NCI-H128 (cell line): ENCODE measurements around the gene PAXIP1.
A peak's percentile ranks its signal among the peaks of the same experiment; 100 is the strongest.
"Not testable (repeated sequence)": the region's sequence is repeated elsewhere in the genome, so short reads cannot be mapped to it uniquely, and the experiment has no call there.

Source experiments
- DNase-seq: peaks from one replicate; lab custom pipeline; 2025; ENCODE audit not compliant: unreplicated experiment; lab: John Stamatoyannopoulos, UW

The PAXIP1 gene

DNA sequence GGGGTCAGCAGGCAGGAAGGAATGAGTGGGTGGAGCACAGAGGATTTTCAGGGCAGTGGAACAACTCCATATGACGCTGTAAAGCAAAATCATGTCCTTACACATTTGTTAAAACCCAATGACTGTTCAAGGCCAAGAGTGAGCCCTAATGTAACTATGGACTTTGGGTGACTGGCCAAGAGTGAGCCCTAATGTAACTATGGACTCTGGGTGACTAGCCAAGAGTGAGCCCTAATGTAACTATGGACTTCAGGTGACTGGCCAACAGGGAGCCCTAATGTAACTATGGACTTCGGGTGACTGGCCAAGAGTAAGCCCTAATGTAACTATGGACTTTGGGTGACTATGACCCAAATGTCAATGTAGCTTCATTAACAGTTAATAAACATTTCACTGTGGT lies 52.0 kb downstream of the PAXIP1 start:
- DNase-seq, result no peak

DNA sequence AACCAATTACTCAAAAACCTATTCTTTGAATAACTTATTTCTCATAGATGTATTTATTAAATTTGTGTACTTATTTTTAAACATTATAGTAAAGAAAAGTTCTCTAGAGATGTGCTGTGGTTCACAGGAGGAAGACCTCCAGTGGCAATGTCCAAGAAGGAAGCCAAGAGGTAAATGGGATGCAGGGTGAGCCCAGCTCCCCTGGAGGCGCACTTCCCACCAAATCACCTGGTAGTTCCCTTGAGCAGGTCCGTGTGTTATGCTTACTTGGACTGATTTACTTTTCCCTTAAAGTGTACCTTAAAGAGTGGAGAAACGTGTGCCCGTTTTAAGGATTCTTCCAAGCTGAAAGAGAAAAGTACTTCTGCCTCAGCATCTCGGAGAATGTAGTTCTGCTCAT lies 55.3 kb downstream of the PAXIP1 start:
- DNase-seq, result no peak

DNA sequence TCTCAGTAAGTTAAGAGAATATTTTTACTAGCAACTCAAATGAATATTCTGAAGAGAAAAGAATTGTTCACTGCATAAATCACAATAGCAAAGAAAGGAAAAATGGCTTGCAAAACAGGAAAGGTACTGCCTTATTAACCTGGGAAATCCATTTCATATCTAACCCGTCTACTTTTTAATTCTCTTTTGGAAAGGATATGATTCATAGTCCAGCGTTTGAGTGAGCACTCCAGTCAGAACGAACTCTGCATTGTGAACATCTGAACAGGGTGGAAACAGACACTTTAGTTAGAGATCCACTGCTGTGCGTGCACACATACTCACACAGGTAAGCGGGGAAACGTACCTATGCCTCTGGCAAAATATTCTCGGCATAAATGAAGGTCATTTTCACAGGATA lies 56.8 kb downstream of the PAXIP1 start:
- no peak for DNase-seq

DNA sequence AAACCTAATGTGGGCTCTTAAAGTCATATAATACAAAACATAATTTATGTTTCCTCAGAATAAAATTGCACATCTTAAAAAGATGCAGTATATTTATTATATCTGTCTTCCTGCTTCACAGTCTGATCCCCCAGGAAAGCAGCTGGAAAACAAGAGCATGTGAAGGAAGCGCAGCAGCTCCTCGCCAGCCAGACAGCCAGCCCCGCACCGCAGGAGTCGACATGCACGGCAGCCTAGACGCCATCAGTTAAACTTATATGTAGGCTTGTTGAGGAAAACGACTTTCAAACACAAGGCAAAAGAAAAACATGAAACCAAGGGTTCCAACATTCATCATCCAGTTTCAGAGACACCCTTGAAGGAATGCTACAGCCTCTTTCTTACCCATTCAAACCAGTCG lies 59.0 kb downstream of the PAXIP1 start:
- DNase-seq, result no peak

DNA sequence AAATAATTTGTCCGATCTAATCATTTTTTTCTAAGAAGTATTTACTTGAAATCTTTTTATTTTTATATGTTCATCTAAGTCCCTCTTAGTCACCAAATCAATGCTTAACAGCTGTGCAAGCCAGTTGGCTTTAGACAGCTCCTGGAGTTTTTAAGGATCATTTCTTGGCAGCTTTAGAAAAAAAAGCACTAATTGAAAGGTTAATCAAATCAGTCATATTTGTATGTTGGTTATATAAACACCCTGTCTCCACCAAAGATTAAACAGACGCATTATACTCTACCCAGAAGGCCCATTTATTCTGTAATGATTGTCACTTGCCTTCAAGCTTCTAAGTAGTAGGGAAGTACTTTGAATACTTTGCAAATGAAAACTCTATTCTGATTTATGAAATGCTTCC lies 60.2 kb downstream of the PAXIP1 start:
- no peak for DNase-seq

DNA sequence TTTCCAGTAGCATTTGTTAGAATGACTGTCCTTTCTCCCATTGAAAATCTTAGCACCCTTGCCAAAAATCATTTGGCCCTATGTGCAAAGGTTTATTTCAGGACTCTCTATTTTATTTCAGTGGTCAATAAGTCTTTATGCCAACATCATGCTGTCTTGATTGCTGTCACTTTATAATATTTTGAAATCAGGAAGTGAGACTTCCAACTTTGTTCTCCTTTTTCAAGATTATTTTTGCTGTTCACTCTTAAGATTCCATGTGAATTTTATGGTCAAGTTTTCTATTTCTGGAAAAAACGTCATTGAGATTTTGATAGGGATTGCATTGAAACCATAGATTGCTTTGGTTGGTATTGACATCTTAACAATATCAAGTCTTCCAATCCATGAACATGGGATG lies 65.1 kb downstream of the PAXIP1 start:
- DNase-seq, result no peak

DNA sequence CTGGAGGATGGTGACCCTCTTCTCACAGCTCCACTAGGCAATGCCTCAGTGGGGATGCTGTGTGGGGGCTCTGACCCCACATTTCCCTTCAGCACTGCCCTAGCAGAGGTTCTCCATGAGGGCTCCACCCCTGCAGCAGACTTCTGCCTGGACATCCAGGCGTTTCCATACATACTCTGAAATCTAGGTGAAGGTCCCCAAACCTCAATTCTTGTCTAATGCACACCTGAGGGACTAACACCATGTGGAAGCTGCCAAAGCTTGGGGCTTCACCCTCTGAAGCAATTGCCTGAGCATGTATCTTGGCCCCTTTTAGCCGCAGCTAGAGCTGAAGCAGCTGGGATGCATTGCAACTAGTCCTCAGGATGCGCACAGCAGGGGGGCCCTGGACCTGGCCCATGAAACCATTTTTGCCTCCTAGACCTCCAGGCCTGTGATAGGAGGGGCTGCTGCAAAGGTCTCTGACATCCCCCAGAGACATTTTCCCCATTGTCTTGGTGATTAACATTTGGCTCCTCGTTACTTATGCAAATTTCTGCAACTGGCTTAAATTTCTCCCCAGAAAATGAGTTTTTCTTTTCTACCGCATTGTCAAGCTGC lies 68.5 kb downstream of the PAXIP1 start:
- DNase-seq, result not testable (repeated sequence)

DNA sequence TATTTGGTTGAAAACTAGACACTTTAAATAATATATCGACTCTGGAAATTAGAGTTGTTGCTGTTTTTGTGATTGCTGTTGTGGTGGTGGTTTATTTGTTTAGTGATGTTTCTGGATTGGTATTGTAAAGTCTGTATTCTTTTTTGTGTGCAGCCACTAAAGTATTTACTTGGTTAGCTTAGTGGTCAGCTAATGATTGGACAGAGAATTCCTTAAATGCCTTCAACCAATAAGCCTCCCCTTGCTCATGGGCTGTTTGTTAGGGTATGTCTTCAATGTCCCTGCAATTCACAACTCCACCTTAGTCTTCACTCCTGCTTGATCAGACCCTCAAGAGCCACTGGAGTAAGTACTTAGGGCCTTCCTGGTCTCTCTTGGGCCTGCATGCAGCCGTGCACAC lies 71.0 kb downstream of the PAXIP1 start:
- DNase-seq, result no peak

DNA sequence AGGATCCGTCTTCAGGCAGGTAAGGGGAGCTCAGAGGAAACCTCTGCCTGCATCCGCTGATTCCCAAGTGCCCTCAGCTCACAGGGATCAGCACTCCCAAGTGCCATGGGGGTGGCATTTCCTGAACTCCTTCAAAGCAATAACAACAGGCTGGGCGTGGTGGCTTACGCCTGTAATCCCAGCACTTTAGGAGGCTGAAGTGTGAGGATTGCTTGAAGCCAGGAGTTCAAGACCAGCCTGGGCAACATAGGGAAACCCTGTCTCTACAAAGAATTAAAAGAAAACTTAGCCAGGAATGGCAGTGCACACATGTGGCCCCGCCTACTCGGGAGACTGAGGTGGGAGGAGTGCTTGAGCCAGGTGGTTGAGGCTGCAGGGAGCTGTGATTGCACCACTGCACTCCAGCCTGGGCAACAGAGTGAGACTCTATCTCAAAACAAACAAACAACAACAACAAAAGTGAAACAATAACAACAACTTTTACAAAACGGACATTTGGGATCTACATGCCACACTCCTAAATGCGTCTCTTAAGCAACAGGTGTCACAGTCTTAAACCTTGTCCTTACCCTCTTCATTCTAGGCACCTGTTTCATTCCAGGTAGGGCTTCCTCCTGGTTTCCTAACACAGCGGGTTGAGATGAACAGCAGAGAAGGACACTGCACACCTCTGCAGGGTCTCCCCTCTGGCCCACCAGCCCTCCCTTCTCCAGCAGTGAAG lies 73.8 kb downstream of the PAXIP1 start:
- DNase-seq, result no peak

DNA sequence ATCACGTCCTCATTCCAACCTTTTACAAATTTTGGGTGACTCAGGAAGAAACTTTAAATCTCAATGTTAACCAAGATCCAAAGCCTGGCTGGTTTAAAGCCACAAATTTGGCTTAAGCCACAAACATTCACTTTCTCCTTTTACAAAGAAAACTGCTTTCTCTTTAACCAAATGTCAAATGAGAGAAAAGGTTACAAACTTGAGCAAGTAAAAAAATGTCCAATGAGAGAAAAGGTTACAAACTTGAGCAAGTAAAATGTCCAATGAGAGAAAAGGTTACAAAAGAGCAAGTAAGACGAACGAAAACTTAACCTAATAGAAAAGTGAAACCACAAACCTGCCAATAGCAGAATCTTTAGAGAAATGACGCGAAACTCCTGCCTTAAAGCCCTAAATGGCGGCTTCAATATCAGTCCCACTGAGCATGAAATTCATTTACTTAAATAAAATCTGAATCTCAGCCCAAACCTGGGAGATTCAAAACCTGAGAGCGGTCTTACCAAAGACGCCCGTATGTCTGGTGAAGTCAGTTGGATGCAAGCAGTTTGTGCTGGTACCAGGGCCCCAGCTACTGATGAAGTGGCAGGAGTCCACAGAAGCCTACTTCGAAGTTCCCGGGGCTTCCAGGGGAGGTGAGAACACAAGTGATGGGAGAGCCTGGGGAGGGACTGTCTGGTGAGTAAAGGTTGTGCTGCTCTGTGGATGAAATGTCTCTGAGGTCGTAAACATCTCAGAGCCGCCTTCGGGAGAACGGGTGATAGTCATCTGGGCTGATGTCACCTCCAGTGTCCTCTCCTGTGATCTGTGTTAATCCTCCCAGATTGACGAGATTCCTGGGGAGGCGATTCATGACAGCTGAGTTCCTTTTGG lies 74.6 kb downstream of the PAXIP1 start:
- peak; percentile 64 for DNase-seq

DNA sequence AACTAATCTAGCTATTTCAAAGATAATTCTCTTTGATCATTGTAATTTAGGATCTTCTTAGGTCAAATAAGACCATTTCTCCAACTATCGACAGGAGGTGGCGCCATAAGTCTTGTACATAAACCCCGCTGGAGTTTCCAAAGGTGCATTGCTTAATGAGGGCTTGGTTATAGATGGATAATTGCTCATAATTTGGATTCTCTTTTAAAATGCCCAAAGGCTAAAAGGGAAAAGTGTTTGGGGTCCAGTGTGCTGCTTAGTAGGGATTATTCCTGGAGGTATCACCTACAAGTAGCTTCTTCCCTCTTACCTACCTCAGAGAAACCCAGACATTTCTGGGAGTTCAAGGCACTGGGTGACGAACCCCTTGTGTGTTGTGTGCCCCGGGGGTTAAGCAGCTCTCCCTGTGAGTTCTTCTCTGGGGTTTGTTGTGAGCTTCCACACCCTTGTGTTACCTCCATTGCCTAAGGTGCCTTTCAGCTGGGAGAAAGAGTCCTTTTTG lies 75.2 kb downstream of the PAXIP1 start:
- DNase-seq, result peak; percentile 66

DNA sequence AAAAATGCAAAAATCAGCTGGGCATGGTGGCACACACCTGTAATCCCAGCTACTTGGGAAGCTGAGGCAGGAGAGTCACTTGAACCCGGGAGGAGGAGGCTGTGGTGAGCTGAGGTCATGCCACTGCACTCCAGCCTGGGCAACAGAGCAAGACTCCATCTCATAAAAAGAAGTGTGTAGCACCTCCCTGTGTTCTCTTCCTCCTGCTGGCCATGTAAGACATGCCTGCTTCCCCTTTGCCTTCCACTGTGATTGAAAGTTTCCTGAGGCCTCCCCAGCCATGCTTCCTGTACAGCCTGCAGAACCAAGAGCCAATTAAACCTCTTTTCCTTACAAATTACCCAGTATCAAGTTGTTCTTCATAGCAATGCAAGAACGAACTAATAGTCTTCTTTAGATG lies 80.5 kb downstream of the PAXIP1 start:
- DNase-seq, result not testable (repeated sequence)

DNA sequence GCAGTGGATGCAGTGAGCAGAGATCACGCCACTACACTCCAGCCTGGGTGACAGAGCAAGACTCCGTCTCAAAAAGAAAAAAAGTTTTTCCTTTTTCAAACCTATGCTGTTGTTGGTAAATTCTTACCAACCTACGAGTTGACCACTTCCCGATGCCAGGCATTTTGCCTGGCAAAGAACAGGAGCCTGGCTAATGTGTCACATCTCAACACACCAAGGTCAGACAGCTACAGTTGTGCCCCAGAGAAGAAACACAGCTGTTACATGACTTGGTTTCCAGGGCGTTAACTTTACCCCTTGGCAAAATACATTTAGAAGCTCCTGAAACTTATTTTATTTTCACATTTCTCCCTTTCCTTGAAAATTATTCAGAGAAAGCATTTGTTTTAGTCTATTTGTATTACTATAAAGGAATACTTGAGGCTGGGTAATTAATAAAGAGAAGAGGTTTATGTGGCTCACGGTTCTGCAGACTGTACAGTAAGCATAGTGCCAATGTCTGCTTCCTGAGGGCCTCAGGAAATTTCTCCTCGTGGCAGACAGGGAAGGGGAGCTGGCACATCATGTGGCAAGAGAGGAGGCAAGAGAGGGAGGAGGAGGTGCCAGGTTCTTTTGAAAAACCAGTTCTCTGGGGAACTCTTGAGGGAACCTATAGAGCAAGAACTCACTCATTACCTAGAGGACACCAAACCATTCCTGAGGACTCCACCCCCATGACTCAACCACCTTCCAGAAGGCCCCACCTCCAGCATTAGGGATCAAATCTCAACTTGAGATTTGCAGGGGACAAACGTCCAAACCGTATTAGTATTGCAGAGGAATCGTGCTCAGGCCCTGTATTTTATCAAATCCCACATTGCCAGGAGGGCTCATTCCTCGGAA lies 83.3 kb downstream of the PAXIP1 start:
- DNase-seq, result no peak

DNA sequence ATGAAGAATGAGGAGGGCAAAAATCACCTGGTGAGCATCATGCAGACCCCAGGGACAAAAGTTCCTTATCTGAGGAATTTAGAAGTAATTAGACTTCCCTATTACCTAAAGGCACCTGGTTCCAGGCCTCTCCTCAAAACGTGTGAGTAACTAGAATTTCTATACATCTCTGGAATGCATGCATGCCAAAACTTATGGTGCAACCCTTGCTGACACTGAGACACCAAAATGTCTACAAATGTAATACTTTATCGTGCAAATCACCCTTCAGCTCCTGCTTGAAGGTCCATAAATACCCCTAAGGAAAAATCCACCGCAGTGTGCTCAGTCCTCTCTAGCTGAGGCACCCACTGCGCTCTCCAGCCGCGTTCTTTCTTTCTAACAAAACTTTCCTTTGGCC lies 84.2 kb downstream of the PAXIP1 start:
- DNase-seq, result no peak

DNA sequence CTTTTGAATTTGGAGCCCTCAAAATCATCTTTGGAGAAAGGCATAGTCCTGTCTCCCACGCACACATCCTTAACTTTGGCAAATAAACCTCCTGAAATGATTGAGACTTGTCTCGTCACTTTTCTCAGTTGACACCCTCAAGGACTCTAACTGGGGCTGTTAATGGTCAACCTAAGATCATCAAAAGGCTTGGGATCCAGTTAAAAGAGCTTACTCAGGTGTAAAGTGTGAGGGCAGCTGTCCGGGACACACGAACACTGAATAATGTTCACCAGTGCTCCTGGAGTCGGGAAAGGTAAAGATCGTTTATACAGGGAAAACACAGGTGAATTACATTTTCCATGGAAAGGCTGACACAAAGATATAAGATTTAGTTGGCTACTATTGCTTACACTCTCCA lies 84.7 kb downstream of the PAXIP1 start:
- no peak for DNase-seq

DNA sequence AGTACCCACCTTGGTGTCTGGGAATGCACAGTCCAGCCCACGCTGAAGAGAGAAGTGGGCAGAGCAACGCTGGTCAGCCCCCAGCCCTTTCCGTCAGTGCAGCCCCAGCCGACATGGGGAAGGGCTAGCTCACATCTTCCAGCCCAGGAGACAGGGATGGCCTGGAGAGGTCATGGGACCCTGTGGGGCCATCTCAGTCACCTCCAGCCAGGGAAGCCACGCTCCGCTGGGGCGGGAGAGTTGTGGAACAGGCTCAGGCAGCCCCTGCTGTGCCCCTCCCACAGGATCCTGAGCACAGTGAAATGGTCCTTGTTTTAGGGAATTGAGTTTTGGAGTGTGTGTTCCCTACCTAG lies 85.1 kb downstream of the PAXIP1 start:
- no peak for DNase-seq

DNA sequence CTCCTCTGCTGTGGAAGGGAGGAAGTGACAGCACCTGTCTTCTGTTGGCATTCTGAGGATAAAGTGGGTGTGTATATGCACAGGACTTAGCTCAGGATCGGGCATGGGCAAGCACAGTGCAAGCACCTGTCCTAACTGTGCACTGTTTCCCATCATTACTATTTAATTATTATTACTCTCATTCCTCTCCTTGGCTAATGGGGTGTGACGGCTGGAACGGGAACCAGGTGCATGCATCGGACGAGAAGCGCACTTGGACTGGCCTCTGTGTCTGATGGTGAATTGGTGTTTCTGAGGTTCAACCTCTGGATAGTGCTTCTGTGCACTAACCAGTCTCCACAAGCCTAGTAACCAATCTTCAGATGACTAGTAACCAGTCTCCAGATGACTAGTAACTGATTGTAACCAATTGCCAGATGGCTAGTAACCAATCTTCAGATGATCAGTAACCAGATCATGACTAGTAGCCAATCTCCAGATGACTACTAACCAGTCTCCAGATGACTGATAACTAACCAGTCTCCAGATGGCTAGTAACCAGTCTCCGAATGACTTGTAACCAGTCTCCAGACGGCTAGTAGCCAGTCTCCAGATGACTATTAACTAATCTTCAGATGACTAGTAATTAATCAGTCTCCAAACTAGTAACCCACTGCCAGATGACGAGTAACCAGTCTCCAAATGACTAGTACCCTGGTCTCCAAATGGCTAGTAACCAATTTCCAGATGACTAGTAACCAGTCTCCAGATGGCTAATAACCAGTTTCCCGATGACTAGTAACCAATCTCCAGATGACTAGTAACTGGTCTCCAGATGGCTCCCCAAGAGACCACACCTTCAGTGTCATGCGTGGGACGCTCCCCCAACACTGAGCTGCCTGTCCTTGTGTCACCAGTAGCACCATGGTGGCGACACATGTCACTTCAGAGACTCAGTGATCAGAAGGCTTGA lies 85.8 kb downstream of the PAXIP1 start:
- DNase-seq, result no peak

DNA sequence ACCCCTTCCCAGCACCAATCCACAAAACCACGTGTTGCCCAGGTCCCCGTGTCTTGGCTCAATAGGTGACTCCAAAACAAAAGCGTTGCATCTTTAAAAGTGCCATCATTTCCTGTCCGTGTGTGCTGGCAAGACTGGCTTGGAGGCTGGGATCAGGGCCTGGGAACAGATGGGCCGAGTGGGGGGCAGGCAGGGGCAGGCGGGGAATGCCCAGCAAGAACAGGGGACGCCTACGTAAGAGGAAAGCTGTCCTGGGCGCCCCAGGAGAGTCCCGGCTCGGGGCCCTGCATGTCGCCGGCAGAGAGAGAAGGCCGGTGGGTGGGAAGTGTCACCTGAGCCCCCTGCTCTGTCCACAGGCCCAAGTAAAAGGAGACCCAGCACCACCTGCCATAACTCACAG lies 86.5 kb downstream of the PAXIP1 start:
- DNase-seq, result no peak

DNA sequence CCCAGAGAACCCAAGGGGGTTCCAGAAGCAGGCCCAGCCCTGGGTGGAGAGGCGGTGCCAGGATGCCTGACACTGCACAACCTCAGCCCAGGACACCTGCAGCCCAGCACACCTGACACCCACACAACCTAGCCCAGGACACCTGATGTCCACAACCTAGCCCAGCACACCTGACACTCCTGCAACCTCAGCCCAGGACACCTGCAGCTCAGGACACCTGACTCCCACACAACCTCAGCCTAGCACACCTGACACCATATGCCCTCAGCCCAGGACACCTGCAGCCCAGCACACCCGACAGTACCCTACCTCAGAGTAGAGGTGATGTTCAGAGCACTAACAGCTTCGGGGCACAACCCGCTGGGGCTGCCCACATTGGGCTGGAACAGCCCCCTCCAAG lies 87.3 kb downstream of the PAXIP1 start:
- no peak for DNase-seq

DNA sequence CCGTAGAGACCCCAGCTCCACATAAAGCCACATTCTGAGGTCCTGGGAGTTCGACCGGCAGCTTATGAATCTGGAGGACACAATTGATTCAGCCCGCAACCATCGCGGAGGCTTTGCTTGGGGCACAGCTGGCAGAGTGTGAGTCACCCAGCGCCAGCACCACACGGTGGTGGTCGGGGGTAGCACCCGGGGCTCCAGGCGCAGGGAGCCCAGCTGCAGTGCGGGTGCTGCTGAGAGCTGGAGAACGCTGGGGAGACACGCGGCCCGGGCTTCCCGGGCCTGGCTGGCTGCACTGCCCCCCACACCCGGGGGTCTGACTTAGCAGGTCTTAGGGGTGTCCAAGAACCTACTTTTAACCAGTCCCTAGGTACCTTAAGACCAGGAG lies 87.9 kb downstream of the PAXIP1 start:
- DNase-seq, result no peak
